CD4-positive, alpha-beta T cell treated with Interleukin-17A for 4 hours (primary cell): ENCODE data around the gene CPTP.

Source experiments
- DNase-seq: peaks from one replicate; pipeline ENCODE4 v3.0.0-alpha.2; 2020; ENCODE audit warnings: mixed read lengths

Gene CPTP

GRCh38 chr1:1324524-1325287, at the start of gene CPTP, which contains the start of gene INTS11:
Gene CPTP (plus strand): TSS chr1:1324802. CDS start chr1:1326911, 2,109 bp downstream.
Gene INTS11 (minus strand): TSS chr1:1324660. CDS start chr1:1324608, 52 bp downstream.
- DNase-seq: peak; percentile 97

DNA sequence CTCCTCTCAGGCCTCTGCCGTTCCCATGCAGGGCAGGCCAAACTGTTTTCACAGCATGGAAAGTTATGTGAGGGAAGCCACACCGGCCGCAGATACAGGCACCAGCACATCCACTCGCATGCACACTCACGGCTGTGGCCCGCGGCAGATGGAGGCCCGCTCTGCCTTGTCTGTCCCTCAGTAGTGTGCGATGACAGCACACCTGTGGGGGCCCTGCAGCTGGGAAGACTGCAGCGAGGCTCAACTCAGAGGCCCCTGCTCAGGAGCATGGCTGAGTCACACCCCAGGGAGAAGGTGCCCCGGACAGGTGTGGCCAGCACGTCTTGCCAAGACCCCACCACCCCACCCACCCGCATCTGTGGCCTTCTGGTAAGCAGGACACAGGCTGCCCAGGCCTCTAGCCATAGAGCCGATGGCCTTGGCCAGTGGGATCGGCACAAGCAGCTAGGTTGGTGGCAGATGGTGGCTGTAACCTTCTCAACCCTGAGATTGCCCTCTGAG, 49.6 kb upstream of the CPTP start:
- no peak for DNase-seq

DNA sequence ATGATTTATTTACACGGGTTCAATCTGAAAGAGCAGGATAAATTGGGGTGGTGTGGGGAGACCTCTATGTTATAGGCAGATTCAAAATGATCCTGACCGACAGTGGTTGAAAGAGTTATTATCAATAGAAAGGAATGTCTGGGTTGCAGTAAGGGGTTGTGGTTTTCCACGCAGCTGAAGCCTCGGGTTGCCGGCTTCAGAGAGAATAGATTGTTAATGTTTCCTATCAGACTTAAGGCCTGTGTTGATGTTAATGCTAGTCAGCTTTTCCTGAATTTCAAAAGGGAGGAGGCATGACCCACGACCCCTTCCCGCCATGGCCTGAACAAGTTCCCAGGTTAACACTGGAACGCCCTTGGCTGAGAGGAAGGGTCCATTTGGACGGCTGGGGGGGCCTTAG, 48.8 kb upstream of the CPTP start:
- no peak for DNase-seq

DNA sequence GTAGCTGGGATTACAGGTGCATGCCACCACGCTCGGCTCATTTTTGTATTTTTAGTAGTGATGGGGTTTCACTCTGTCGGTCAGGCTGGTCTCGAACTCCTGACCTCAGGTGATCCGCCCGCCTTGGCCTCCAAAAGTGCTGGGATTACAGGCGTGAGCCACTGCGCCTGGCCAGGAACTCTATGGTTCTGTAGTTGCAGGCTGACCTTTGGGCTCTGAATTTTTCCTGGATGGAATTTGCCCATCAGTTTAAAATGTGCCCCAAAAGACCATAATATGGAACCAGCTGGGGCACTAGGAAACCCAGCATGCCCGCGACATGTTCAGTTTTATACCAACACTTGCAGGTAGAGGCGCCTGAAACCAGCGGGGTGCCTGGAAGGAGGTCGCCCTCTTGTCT, 46.0 kb upstream of the CPTP start:
- no peak for DNase-seq

GRCh38 chr1:1279028-1279427, 45.6 kb upstream of the CPTP start:
- no peak for DNase-seq

DNA sequence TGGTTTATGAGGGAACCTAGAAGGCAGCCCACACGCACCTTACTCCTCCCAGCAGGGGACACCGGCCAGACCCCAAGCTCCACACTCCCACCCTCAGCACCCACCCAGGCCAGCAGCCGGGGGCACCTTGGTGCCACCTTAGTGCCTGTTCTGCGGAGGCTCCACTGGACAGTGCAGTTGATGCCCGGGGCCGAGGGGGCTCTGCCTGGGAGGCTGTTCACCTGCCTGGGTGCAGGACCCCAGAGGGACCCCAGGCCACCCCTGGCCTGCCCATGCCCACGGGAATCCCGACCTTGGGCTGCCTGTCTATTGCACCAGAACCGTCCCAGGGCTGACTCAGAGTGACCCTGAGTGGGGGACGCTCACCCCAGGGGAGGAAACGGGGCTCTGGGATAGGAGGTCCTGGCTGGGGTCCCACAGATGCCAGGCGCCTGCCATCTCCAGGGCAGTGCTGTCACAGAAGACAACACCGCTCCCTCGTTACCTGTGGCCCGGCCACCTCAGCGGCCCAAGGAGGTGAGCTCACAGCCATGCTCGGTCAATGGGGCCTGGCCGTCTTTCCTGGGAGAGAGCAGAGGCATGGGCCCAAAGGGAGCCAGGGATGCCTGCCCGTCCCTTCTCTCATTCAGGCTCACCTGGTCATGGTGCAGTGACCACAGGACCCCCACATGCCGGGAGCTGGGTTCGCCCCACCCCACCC, 43.7 kb upstream of the CPTP start:
- DNase-seq: no peak

DNA sequence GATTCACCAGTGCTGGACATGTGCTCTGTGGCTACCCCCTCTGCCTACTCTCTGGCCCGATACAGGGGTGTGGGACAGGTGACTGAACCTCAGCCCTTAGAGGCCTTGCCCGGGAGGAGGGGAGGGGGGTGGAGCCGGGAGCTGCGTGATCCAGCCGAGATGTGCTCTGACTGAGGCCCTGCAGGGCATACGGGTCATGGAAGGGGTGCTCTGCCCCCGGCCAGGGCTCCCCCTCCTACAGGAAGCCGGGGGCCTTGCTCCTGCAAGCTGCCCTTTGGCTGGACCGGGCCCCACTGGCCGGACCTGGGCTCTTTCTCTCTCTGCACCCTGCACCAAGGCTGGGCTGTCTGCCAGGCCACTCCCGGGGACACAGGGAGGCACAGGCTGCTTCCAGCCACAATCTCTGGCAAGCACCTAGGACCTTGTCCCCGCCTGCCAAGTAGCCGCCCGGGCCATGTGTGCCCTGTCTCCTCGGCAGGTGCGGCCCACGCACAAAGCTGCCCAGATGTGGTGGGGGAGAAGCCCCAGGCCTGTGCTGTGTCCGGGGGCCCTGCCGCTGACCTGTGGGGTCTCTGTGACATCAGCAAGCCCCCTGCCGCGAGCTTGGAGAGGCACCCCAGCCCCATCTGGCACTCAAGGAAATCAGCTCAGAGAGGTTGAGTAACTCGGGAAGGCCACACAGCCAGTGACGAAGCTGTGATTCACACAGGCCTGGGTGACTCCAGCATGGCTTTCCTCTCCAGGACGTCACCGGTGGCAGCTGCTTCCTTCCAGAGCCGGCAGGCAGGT, 42.9 kb upstream of the CPTP start:
- DNase-seq: no peak

- DNase-seq: no peak
Observed at GRCh38 chr1:1282998-1283397, 41.6 kb upstream of the CPTP start.

DNA sequence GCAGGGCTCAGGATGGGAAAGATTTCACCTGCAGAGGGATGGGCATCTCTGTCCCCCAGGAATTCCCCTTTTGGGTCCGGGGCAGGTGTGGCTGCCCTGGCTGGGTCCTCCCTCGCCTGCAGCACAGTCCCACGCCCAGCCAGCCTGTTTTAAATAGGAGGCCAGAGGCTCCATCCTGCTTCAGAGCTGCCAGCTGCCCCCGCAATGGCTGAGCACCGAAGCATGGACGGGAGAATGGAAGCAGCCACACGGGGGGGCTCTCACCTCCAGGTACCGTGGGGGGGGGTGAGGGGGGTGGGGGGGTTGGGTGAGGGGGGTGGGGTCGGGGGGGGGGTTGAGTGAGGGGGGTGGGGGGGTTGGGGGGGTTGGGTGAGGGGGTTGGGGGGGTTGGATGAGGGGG, 40.8 kb upstream of the CPTP start:
- no peak for DNase-seq

- no peak for DNase-seq
Observed at GRCh38 chr1:1284221-1285101, 40.1 kb upstream of the CPTP start.

- no peak for DNase-seq
Observed at GRCh38 chr1:1285102-1285571, 39.5 kb upstream of the CPTP start.

- DNase-seq: no peak
Observed at GRCh38 chr1:1285611-1286311, 38.8 kb upstream of the CPTP start.

DNA sequence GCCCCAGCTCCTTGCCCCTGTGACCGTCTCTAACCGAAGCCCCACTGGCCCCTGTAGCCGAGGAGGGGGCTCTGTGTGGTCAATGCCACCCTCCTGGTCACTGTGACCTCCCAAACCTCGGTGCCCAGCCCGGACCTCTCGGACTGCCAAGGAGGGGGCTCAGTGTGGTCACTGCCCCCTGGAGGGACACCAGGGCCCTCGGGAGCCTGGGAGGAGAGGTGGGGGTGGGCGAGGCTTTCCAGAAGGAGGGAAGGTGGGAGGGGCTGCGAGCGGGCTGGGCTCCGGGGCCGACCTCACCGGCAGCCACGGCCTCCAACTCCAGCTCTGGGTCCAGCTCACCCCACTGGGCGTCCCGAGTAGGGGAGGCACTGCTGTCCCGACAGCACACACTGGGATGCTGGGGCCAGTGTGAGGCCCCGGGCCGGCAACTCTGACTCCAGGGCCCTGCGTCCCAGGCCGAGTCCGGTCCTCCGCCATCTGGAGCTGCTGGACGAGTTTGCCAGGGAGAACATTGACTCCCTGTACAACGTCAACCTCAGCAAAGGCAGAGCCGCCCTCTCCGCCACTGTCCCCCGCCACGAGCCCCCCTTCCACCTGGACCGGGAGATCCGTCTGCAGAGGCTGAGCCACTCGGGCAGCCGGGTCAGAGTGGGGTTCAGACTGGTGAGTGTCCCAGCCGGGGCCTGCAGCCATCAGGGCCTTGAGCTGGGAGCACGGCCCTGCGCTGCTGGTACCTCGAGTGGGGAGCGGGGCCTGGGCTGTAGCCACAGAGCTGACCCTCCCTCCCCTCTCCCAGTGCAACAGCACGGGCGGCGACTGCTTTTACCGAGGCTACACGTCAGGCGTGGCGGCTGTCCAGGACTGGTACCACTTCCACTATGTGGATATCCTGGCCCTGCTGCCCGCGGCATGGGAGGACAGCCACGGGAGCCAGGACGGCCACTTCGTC, 38.0 kb upstream of the CPTP start:
- DNase-seq: no peak

- no peak for DNase-seq
Observed at GRCh38 chr1:1287288-1288110, 37.1 kb upstream of the CPTP start.

DNA sequence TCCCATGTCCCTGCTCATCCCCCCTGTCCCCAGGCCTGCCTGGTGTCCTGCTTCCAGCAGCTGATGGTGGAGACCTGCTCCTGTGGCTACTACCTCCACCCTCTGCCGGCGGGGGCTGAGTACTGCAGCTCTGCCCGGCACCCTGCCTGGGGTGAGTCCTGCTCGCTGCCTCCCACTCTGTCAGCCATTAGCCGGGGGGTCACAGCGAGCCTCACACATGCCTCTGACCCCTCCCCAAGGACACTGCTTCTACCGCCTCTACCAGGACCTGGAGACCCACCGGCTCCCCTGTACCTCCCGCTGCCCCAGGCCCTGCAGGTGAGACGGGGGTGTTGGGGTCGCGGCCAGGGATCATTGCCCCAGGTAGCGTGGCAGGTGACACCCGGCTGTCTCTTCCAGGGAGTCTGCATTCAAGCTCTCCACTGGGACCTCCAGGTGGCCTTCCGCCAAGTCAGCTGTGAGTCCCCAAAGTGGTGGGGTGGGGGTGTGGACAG, 34.3 kb upstream of the CPTP start:
- peak; percentile 70 for DNase-seq

DNA sequence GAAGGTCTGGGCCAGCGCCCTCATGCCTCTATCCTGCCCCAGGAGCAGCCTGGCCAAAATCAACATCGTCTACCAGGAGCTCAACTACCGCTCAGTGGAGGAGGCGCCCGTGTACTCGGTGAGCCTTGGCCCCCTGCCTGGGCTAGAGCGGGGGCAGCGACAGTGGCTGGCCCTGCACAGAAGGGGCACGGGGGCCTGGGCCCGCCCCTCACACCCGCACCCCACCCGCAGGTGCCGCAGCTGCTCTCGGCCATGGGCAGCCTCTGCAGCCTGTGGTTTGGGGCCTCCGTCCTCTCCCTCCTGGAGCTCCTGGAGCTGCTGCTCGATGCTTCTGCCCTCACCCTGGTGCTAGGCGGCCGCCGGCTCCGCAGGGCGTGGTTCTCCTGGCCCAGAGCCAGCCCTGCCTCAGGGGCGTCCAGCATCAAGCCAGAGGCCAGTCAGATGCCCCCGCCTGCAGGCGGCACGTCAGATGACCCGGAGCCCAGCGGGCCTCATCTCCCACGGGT, 33.5 kb upstream of the CPTP start:
- no peak for DNase-seq

GRCh38 chr1:1291548-1292441, 32.8 kb upstream of the CPTP start:
- DNase-seq: peak; percentile 80

GRCh38 chr1:1292442-1292779, 32.2 kb upstream of the CPTP start:
- DNase-seq: no peak
